ENCODE results near the gene DMAP1.

DMAP1 gene

DNA sequence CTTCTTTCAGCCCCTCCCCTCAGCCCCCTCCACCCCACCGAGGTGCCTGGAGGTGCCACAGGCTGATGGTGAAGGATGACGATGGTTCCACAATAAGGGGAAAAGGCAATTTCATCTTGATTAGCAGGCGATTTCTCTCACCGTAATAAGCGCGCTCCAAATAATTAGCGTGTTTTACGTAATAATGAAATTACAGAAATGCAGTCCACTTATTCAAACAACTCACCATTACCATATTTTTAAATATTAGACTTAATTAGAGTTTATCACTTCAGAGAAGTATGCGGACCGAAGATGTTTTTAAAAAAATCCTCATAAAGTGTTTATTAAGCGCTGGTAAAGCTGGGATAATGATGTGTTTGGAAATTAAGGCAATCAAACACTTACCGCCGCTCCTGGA lies 14.9 kb downstream of the DMAP1 start:
- DNase-seq (ENCODE audit: low read depth in 2 of 2) = no peak

DNA sequence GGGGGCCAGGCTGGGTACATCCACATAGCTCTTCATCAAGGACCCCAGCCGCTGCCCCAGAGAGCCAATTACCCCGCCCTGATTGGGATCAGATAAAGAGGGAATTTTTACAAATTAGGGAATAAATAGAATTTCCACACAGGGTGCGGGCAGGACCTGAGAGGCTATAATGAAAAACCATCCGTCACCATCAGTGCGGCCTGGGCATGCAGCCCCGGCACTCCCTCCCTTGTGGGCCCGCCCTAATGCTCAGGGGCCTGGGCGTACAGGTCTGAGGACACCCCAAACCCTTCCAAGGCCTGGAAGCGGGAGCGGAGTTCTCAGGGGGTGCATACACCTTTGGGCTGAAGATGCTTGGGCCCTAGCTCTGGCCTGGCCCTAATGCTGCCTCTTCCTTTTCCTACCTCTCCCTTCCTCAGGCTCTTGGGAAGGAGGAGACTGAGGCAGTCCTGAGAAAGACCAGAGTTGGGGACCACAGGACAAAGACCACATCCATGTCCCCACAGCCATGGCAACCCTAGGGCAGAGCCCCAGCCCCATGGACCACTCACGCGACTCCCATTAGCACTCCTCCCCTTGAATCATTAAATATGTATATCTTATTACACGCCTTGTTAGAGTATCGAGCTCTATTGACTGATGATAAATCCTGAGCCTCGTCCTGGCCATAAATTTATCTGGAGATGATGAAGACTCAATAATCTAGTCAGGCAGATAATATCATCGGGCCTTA lies 16.3 kb downstream of the DMAP1 start:
- DNase-seq (ENCODE audit: low read depth in 2 of 2) = no peak

DNA sequence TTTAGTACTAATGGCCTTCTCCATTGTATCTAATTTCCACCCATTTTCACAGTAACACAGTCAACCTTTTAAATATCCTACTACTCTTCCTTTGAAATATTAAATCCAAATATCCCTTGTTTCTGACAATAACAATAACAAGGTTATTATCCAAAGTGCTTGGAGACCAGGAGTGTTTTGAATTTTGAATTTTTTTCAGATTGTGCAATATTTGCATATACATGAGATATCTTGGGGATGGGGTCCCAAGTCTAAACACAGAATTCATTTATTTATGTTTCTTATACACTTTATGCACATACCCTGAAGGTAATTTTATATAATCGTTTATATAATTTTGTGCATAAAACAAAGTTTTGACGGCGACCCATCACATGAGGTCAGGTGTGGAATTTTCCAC lies 17.5 kb downstream of the DMAP1 start:
- DNase-seq (ENCODE audit: low read depth in 2 of 2) = no peak

DNA sequence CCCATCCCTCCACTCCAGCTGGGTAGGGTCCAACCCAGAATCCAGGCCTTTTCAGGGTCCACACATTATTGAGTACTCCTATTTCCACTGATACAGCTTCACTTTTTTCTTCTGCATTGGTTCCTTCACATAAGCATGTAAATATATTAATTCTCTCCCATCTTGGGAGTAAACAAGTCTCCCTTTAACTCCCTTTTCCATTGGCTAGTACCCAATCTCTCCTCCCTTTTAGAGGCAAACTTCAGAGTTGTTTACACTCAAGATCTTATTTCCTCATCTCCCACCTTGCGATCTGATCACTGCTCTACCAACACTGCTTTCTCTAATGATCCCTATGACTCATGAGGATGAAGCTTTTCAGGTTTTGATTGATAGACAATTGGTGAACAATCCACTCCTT lies 20.3 kb downstream of the DMAP1 start:
- no peak for DNase-seq (ENCODE audit: low read depth in 2 of 2)

DNA sequence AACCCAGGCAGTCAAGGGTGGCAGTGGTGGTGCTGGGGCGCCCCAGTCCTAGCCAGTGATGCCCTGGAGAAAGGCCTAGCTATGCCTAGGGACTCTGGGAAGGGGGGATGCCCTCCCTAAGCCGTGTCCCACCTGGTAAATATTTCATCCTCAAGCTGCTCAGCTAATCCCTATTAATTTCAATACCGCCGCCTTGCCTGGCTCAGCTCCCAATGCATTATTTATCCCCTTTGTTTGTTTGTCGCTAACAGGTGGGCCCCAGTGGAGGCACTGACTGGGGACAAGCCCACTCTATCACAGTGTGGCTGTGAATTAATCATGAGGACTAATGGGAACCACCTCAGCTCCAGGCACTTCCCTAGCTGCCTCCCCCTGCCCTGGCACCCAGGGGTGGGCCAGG lies 22.5 kb downstream of the DMAP1 start:
- DNase-seq (ENCODE audit: low read depth in 2 of 2) = no peak

DNA sequence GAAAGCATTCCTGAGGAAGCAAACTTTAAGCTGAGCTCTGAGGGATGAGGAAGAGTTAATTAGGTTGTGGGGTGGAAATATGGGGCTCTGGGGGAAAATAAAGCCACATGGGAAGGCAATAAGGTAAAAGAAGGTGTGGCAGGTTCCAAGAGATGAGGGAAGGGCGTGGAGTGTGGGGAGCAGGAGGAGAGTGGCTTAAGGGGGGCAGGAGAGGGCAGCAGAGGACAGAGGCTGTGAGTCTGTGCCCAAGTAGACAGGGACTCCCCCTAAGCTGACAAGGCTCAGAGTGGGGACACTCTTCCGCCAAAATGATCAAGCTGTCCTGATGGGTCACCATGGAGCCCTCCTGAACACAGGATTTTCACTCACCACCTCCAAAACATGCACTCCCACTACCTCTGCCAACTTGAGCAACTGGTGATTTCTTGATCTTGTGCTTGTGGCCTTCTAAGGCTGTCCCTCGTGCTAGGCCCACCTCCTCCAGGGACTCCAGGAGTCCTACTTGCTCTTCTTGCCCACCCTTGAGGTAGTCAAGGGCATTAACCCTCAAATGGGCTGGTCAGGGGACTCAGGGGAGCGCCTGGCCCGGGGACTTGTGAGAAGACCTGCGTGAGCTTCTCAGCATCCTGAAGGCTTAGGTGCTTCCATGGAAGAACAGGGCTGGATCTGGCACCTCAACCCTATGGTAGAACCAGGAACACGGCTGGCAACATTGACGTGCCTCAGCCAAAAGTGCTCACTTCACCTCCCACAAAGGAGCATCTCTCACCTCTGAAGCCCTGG lies 23.4 kb downstream of the DMAP1 start:
- DNase-seq (ENCODE audit: low read depth in 2 of 2) = no peak

DNA sequence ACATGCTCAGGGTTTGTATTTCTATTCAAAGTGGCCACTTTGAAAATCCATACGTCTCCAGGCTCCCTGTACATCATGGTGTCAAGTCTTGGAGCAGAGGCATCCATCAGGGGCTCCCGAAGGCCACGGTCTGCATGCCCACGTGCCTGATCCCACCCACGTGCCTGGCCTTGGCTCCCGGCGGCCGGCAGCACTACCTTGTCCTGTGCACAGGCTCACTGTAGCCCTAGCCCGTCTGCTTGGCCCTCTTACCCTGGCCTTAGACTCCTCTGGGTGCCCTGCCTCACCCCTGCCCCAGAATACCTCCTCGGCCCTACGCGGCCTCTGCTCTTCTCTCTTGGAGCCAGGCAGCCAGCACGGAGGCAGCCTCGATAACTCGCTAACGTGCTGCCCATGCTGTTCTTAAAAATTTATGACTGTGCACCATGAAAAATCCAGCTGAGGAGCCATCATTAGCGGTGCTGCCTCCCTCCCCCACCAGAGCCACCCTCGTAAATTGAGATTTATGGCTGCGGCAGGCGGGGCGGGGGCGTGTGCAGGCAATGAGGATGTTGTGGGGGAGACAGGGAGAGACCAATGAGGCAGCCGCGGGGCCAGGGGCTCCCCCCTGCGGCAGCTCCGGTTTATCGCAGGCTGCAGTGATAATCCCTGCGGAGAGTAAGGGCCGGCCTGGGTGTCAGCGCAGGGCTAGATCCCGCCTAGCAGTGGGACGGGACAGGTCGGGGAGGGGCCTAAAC lies 24.6 kb downstream of the DMAP1 start:
- DNase-seq (ENCODE audit: low read depth in 2 of 2) = peak; percentile 19

DNA sequence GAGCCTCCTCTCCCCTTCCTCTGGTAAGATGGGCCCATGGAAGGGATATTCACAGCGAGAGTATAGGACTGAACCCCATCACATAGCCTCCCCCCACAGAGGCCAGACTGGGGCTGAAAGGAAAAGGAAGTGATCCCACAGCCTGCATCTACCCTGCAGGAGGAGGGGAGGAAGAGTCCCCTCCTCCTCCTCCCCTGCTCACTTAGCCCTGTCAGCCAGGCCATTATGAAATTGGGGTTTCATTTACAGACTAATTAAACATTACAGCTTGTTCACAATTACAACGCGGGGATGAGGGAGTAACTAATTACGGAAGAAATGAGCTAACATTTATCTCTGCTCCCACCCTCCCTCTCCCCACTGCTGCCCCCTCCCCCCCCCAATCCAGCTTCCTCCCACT lies 25.4 kb downstream of the DMAP1 start:
- DNase-seq (ENCODE audit: low read depth in 2 of 2) = no peak

DNA sequence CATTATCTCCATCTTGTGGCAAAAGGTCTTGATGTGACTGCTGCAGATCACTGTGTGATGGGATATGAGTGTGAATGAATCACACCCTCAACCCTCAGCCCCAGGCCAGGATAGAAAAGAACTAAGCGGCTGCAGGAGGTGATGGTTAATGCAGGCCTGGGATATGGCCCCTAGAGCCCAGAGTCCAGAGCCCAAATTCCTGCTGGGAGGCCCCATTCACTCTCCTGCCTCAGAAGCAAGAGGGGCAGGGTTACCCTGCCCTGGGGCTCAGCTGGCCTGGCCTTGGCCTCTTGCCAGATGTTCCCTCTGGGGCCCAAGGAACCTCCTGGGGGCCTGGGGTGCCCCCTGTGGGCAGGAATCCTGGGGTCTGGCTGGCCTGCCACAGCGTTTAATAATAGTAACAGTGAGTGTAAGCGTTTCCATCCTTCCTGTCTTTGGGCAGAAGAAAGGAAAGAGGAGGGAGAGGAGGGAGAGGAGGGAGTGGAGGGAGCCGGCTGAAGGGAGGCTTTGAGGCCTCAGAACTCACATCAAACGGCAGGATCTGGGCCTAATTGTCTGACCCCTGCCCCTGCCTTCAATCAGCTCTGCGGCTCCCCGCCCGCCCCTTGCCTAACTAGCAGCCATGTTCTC lies 26.2 kb downstream of the DMAP1 start:
- no peak for DNase-seq (ENCODE audit: low read depth in 2 of 2)

DNA sequence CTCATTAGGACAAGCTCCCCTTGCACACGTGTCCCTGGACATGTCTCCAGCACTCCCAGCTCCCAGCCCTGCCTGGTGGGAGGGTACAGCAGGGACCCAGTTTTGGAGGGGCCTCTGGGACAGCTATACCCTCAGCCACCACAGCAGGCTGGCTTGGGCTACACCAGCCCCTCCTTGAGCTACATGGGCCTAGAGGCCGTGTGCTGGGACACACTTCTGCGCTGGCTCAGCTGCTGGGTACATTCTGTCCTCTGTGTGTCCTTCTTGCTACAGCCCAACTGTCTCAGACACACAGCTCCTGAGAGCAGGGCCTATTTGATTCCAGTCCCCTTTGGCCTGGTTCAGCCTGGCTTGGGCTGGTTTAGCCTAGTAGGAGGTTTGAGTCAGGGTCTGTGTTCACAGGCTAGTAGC lies 26.7 kb downstream of the DMAP1 start:
- no peak for DNase-seq (ENCODE audit: low read depth in 2 of 2)

DNA sequence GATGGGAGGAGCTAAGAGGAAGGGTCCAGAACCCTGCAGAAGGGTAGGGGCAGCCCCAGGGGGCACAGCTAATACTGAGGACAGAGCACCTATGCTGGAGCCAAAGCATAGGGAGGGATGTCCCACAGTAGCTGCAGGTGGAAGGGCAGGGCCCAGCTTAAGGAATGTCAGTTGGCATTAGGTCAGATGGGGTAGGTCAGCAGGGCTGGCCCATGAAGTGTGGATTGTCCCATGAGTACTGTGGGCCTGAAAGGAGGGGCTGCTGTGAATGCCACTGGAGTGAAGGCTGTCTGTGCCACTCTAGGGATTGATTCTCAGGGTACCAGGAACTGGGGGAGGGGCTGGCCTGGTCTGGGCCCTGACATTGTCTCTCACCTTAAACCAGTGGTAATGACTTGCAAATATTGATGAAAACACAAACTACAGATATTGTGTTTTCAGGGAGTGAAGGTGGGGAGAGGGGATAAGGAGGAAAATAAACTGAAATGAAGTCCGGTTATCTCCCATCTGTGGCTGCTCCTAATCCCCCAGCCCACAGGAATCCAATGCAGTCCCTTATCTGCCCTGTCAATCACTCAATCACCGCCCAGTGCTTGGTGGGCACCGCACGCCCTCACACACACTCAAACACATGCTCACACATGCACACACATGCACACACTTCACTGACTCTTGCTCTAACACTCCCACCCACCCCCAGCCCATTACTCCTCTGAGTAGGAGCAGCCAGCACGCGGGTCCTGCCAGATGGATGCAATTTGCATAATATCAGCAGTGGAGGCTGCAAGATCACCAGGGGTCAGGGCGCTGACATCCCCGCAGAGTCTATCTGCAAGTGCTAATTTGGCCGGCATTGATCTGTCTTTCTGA lies 27.8 kb downstream of the DMAP1 start:
- DNase-seq (ENCODE audit: low read depth in 2 of 2) = no peak

DNA sequence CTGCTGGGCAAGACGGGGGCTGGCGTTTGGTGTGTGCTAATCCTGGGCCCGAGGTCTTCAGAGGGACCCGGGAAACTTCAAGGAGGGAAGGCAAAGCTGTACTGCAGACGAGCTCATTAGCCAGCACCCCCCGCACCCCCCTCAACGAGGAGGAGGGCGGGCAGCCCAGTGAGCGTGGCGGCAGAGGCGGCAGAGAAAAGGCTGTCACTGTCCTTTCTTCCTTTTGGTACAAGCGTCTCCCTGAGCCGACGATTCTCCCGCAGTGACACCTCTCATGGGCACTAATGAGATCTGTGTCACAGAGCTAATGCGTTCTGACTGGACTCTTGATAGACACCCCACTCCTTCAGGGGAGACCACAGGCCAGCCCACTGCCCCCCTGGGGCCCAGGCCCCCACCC lies 29.5 kb downstream of the DMAP1 start:
- DNase-seq (ENCODE audit: low read depth in 2 of 2) = no peak

DNA sequence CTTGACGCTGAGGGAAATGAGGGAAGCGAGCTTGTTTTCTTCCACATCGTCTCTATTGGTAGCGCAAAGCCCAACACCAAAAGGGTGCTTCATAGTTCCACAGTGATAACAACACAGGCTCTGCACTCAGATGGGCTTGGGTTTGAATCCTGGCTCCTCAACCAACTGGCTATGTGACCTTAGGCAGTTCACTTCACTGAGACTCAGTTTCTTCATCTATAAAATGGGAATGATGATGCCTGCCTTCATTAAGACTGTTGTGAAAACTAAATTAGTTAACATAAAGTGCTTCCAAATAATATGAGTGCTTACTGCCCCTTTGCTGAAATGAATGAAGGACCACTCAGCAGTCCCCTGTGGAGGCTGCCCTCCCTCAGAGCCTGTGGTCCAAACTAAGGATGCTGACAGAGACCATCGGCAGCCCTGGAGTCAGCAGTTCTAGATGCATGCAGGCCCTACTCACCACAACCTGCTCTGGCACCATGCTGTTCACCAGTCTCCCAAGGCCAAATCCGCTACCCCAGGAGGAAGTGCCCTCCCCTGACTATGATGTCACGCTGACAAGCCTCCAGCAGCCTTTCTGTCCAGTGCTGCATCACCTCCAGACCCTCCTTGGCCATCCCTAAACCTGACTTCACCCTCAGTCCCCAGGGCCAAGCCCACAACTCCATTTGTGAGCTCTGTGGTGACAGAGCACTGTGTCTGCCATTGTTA lies 30.7 kb downstream of the DMAP1 start:
- DNase-seq (ENCODE audit: low read depth in 2 of 2) = no peak

DNA sequence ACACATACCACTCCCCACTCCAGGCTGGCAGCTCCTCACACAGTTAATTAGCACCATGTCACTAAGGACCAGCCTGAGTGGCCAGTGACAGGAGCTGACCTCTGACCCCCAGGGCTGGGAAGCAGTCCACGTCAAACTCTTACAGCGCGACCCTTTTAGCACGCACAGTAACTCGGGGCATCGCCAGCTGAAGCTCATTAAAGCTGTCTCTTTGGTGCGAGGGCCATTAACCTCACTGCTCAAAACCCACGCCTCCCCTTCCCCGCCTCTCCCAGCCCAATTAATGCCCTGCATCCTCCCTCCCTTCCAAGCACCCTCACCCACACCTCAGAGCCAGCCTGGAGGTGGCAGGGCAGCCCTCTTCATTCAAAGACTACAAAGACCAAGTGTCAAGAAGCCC lies 31.7 kb downstream of the DMAP1 start:
- DNase-seq (ENCODE audit: low read depth in 2 of 2) = no peak

DNA sequence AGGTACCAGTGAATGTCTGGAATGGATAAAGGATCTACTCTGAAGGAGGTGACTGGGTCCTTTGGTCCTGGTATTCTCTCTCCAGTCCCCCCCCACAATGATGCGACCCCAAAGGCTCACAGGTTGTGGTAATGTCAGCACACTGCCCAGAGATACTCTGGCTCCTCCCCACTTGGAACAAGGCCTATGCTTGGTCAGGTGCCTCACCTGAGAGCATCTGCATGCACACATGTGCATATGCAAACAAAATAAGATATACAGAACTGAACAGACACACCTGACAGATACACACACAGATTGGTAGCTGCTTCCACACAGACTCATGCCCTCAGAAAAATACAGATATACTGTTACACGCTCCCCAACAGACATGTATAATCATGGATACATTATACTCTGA lies 33.5 kb downstream of the DMAP1 start:
- no peak for DNase-seq (ENCODE audit: low read depth in 2 of 2)

DNA sequence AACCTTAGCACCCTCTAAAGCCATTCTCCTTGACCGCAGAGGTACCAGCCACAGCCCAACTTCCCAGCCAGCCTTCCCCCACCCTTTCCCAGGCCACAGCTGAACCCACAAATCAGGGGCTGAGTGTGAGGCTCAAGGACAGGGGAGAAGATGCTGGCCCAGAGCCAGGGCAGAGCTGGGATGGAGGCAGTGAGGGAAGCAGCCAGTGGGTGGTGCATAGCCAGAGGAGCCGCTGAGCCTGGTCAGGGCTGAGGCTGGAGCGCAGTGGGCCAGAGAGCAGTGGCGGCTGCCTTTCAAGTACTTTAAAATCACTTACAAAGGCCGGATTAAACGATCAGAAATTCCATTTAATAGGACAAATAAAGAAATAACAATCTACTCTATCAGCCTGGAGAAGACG lies 36.3 kb downstream of the DMAP1 start:
- DNase-seq (ENCODE audit: low read depth in 2 of 2) = no peak

DNA sequence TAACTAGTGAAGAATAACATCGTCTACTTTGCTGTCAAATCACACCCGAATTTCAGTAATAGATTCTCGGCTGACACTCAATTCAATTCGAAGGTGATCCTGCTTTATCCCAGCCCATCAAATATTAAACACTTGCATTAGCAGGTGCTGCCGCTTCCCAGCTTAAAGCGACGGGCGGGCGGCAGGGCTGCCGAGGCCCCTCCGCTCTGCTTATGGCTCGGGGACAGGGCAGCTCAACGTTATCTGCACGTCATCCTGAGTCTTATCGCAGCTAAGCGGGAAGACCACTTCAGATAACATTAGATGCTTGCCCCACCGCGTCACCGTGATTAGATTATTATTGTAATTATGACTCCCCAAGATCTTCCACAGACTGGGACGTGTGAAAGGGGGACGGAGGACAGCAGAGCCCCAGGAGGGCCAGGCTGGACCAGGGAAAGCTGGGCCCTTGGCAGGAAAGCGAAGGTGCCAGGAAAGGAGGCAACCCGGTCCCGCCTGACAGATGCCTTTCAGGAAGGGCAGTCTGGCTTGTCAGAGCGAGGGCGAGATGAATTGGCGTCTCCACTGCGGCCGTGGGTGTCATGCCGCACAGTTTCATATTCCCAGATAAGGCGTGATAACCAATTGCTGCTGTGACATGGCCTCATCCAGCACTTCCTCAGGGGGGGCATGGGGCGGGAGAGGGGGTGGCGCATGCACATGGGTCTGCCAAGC lies 37.0 kb downstream of the DMAP1 start:
- DNase-seq (ENCODE audit: low read depth in 2 of 2) = no peak

DNA sequence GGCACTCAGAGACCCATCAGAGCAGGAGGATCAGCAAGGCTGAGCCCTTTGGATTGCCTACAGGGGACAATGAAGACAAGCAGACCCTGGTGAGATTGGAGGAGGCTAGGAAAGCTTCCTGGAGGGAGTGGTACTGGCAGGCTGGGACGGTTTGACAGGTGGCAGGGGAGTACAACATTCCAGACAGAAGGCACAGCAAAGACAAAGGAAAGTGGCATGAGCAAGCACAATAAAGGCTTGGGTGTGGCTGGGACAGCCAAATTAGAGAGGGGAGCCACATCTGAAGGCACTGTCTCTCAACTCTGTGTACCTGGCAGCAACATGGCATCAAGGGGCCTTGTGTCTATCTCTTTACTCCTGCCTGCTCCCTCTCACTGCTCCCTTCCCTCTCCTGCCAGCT lies 38.2 kb downstream of the DMAP1 start:
- no peak for DNase-seq (ENCODE audit: low read depth in 2 of 2)

DNA sequence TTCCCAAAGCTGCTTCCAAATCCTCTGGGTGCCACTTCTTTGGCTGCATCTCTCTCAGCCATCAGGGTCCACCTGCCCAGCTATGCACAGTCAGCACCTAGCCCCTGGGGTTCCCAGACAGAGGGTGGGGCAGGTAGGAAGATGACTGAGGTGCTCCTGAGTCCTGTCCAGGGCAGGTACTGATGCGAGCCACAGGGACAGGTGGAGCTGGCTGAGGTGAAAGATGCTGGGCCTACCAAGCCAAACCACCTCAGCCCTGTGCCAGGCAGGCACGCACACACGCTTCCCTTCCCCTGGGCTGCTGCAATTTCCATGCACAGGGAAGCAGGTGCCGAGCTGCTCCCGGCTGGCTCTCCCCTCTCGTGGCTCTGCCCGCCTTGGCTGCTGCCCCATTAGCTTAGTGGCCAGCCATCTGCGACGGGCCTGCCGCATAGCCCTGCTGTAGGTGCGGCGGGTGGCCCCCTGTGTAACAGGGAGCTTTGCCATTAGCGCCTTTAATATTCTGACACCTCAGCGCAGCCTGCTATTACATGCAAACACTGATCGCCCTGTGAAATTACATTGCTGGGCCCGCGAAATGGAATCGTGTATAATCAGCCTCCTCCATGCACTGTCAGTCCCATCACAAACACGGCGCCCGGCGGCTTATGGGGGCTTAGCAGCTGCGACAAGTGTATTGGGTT lies 38.9 kb downstream of the DMAP1 start:
- DNase-seq (ENCODE audit: low read depth in 2 of 2) = no peak

Data from activated CD4-positive, alpha-beta T cell treated with anti-CD3 and anti-CD28 coated beads for 24 hours (primary cell).